ENCODE results near the gene P2RY6. TPM values are rescaled to one million over a fixed set of nuclear protein-coding genes. Genes with fewer than 3 reads are reported as not detected.

Gene P2RY6
- total RNA-seq, 2 experiments from 2014 or later, result not detected

- Histone ChIP-seq H3K4me3 (ENCODE audit: low read length) (no peak overlapping the region), H3K27ac (ENCODE audit: low read depth in 1 of 2, low read length in 2 of 2) (no peak overlapping the region), H3K9me3 (ENCODE audit: control insufficient read depth in 1 of 2, insufficient read depth in 1 of 2, low read length in 2 of 2) (no peaks in the 10 kb centered on the region), H3K27me3 (ENCODE audit: control insufficient read depth in 1 of 2, insufficient read depth in 2 of 2, low read length in 2 of 2) (peaks cover 2 to 4% of the 10 kb centered on the region in 2 experiments), H3K36me3 (ENCODE audit: insufficient read depth, low read length) (no peaks in the 10 kb centered on the region), H3K4me1 (ENCODE audit: insufficient read depth, low read length) (peaks cover 3% of the 10 kb centered on the region)
- H3K4me1 Mint-ChIP-seq (ENCODE audit: low read depth), result no peaks in the 10 kb centered on the region
- DNase-seq (no peak), ATAC-seq (ENCODE audit: poor library complexity) (no peak)
- H3K36me3 Mint-ChIP-seq (ENCODE audit: low read depth), result no peaks in the 10 kb centered on the region
- H3K27ac Mint-ChIP-seq, result no peak overlapping the region
- ChIA-PET CTCF (no interaction called here), POLR2A (no interaction called here)
- H3K27me3 Mint-ChIP-seq, result peaks cover 12% of the 10 kb centered on the region
- intact Hi-C loops (cut with DNase I, micrococcal nuclease), result loop anchor here in 1 of 2 experiments (5.0 kb wide), 1 partner anchor 40 kb away; no protein-coding TSS in a partner anchor
- no peaks in the 10 kb centered on the region for H3K9me3 Mint-ChIP-seq
- TF ChIP-seq CTCF (IDR thresholded peaks at IDR 0.05), result no peak
- H3K4me3 Mint-ChIP-seq, result no peak overlapping the region
Measured at GRCh38 chr11:73297231-73297590, 25.1 kb downstream of the P2RY6 start.

GRCh38 chr11:73297702-73298101 lies 25.6 kb downstream of the P2RY6 start:
- TF ChIP-seq CTCF (IDR thresholded peaks at IDR 0.05), result no peak
- CTCF ChIA-PET, result interaction anchor here (1.0 kb wide), 1 partner anchor 38 kb away, joined by 5 read pairs; no protein-coding TSS in a partner anchor

GRCh38 chr11:73298233-73298632 lies 26.1 kb downstream of the P2RY6 start:
- Histone ChIP-seq H3K27ac (ENCODE audit: low read depth in 1 of 2, low read length in 2 of 2) (no peak overlapping the region), H3K9me3 (ENCODE audit: control insufficient read depth in 1 of 2, insufficient read depth in 1 of 2, low read length in 2 of 2) (no peaks in the 10 kb centered on the region), H3K4me1 (ENCODE audit: insufficient read depth, low read length) (peaks cover 3% of the 10 kb centered on the region), H3K36me3 (ENCODE audit: insufficient read depth, low read length) (no peaks in the 10 kb centered on the region), H3K27me3 (ENCODE audit: control insufficient read depth in 1 of 2, insufficient read depth in 2 of 2, low read length in 2 of 2) (peaks cover 5 to 7% of the 10 kb centered on the region in 2 experiments), H3K4me3 (ENCODE audit: low read length) (no peak overlapping the region)
- TF ChIP-seq CTCF (IDR thresholded peaks at IDR 0.05), result no peak
- CTCF ChIA-PET, result interaction anchor here (1.0 kb wide), 1 partner anchor 37 kb away, joined by 5 read pairs; no protein-coding TSS in a partner anchor
- Mint-ChIP-seq H3K27me3 (peaks cover 22% of the 10 kb centered on the region), H3K4me3 (no peak overlapping the region), H3K36me3 (ENCODE audit: low read depth) (no peaks in the 10 kb centered on the region), H3K27ac (no peak overlapping the region), H3K9me3 (no peaks in the 10 kb centered on the region), H3K4me1 (ENCODE audit: low read depth) (no peaks in the 10 kb centered on the region)
- ATAC-seq (ENCODE audit: poor library complexity) (no peak), DNase-seq (no peak)
- intact Hi-C loops (cut with DNase I, micrococcal nuclease), result loop anchor here in 1 of 2 experiments (5.0 kb wide), 1 partner anchor 39 kb away; no protein-coding TSS in a partner anchor
- POLR2A ChIA-PET, result no interaction called here

More at GRCh38 chr11:73297702-73298101, 25.6 kb downstream of the P2RY6 start:
- Histone ChIP-seq H3K36me3 (ENCODE audit: insufficient read depth, low read length) (no peaks in the 10 kb centered on the region), H3K9me3 (ENCODE audit: control insufficient read depth in 1 of 2, insufficient read depth in 1 of 2, low read length in 2 of 2) (no peaks in the 10 kb centered on the region), H3K4me3 (ENCODE audit: low read length) (no peak overlapping the region), H3K27ac (ENCODE audit: low read depth in 1 of 2, low read length in 2 of 2) (no peak overlapping the region), H3K27me3 (ENCODE audit: control insufficient read depth in 1 of 2, insufficient read depth in 2 of 2, low read length in 2 of 2) (peaks cover 4 to 5% of the 10 kb centered on the region in 2 experiments), H3K4me1 (ENCODE audit: insufficient read depth, low read length) (peaks cover 3% of the 10 kb centered on the region)
- H3K27ac Mint-ChIP-seq, result no peak overlapping the region
- H3K27me3 Mint-ChIP-seq, result peaks cover 17% of the 10 kb centered on the region
- no peaks in the 10 kb centered on the region for H3K4me1 Mint-ChIP-seq (ENCODE audit: low read depth)
- H3K4me3 Mint-ChIP-seq, result no peak overlapping the region
- POLR2A ChIA-PET, result no interaction called here
- H3K36me3 Mint-ChIP-seq (ENCODE audit: low read depth), result no peaks in the 10 kb centered on the region
- intact Hi-C loops (cut with DNase I, micrococcal nuclease), result loop anchor here in 1 of 2 experiments (5.0 kb wide), 1 partner anchor 40 kb away; no protein-coding TSS in a partner anchor
- no peaks in the 10 kb centered on the region for H3K9me3 Mint-ChIP-seq
- DNase-seq (no peak), ATAC-seq (ENCODE audit: poor library complexity) (no peak)
